Gastrocnemius medialis (tissue), 4 donors: ENCODE results near the gene RBM47. TPM values are rescaled to one million over a fixed set of nuclear protein-coding genes. Genes with fewer than 3 reads are reported as not detected.
"Not testable (repeated sequence)": the region's sequence is repeated elsewhere in the genome, so short reads cannot be mapped to it uniquely, and the experiment has no call there.

ENCODE experiments used
- ATAC-seq, 2 donors: fragments of 150-250 bp; one replicate each; pipeline ENCODE4 v1.9.1; 2016
- DNase-seq, 2 donors: peaks; one replicate each; pipeline ENCODE4 v3.0.0-alpha.2; 2019
- H3K27ac ChIP-seq, 4 donors: fragments of 200-600 bp; sonication (generic); 1 replicate in 1 of 4; 2 replicates in 3 of 4; pipeline ENCODE4 v1.5.1; 2016 to 2018; ENCODE audit warnings: mild to moderate bottlenecking in 2 of 4, moderate library complexity in 1 of 4
- H3K27me3 ChIP-seq, 3 donors: fragments of 200-600 bp; sonication (generic) in 2 of 3; 1 replicate in 1 of 3; 2 replicates in 2 of 3; pipeline versions ENCODE4 v1.5.1 to v1.6.0; 2016 to 2019; ENCODE audit warnings: mild to moderate bottlenecking in 1 of 3, moderate library complexity in 1 of 3
- H3K36me3 ChIP-seq, 2 donors: fragments of 200-600 bp; sonication (generic) in 1 of 2; one replicate each; pipeline ENCODE4 v1.5.1; 2017 to 2018
- H3K4me1 ChIP-seq, 2 donors: fragments of 200-600 bp; sonication (generic) in 1 of 2; one replicate each; pipeline ENCODE4 v1.5.1; 2016 to 2017; ENCODE audit warnings: mild to moderate bottlenecking in 2 of 2
- H3K4me3 ChIP-seq, 4 donors: fragments of 200-600 bp; sonication (generic) in 3 of 4; 1 replicate in 1 of 4; 2 replicates in 3 of 4; pipeline ENCODE4 v1.5.1; 2016 to 2019; ENCODE audit warnings: mild to moderate bottlenecking in 2 of 4
- H3K9me3 ChIP-seq, 3 donors: fragments of 200-600 bp; sonication (generic) in 2 of 3; 1 replicate in 1 of 3; 2 replicates in 2 of 3; pipeline ENCODE4 v1.5.1; 2016 to 2019
- CTCF ChIP-seq, 5 experiments: fragments of 450-650 bp in 3 of 5; fragments of 200-600 bp in 2 of 5; sonication (generic) in 2 of 5; IDR thresholded peaks in 4 of 5; conservative IDR thresholded peaks in 1 of 5; 1 replicate in 4 of 5; 2 replicates in 1 of 5; pipeline ENCODE4 v1.5.1; 2016 to 2019; ENCODE audit warnings: antibody characterized with exemption in 5 of 5, mild to moderate bottlenecking in 3 of 5, moderate library complexity in 3 of 5
- POLR2A ChIP-seq, 2 donors: fragments of 450-650 bp; IDR thresholded peaks; one replicate each; pipeline ENCODE4 v1.6.1; 2017; ENCODE audit warnings: antibody characterized with exemption in 2 of 2, mild to moderate bottlenecking in 2 of 2, moderate library complexity in 2 of 2
- in situ Hi-C, 4 donors: fragments of 200-750 bp; cut with MboI; loops; one replicate each; pipeline versions ENCODE4 v1.15.0 to v1.8.0; 2017; ENCODE audit warnings: low sequenced_read_pairs in 4 of 4
- intact Hi-C: fragments of 100-400 bp; cut with DNase I; formaldehyde crosslinking; loops from one replicate; pipeline ENCODE4 v1.15.1; 2023; ENCODE audit warnings: low total_unique reads
- total RNA-seq, 4 donors: library from RNA; depleted of rRNA; stranded (reverse); fragments of >200 nt; gene quantifications; one replicate each; pipeline versions ENCODE4 v1.1.0 to v1.2.3, GENCODE V29; 2016

The RBM47 gene
- total RNA-seq, 4 donors from 2014 or later = 1.5 to 8.7 (median 4.3) TPM

- in situ Hi-C loops (no loop called here), intact Hi-C loops (no loop called here)
- Histone ChIP-seq H3K27ac (no peak overlapping the region), H3K4me3 (no peak overlapping the region), H3K36me3 (no peaks in the 10 kb centered on the region), H3K4me1 (no peaks in the 10 kb centered on the region), H3K27me3 (no peaks in the 10 kb centered on the region), H3K9me3 (no peaks in the 10 kb centered on the region)
- DNase-seq (no peak), ATAC-seq (no peak)
- TF ChIP-seq CTCF (IDR thresholded peaks at IDR 0.05 in 4 of 5, conservative IDR thresholded peaks at IDR 0.05 in 1 of 5) (no peak), POLR2A (IDR thresholded peaks at IDR 0.05) (no peak)
Measured at GRCh38 chr4:40439519-40439918, 190.1 kb downstream of the RBM47 start.

GRCh38 chr4:40438384-40439026, 191.2 kb downstream of the RBM47 start:
- TF ChIP-seq CTCF (IDR thresholded peaks at IDR 0.05 in 4 of 5, conservative IDR thresholded peaks at IDR 0.05 in 1 of 5) = no peak
- no peak for TF ChIP-seq POLR2A (IDR thresholded peaks at IDR 0.05)
- intact Hi-C loops = no loop called here
- Histone ChIP-seq H3K4me1 (no peaks in the 10 kb centered on the region), H3K27me3 (no peaks in the 10 kb centered on the region), H3K9me3 (no peaks in the 10 kb centered on the region), H3K27ac (no peak overlapping the region), H3K36me3 (no peaks in the 10 kb centered on the region), H3K4me3 (no peak overlapping the region)
- ATAC-seq (no peak), DNase-seq (no peak)
- in situ Hi-C loops = no loop called here

- intact Hi-C loops (no loop called here), in situ Hi-C loops (no loop called here)
- no peaks in the 10 kb centered on the region for H3K9me3 ChIP-seq
Measured at GRCh38 chr4:40437741-40438383, 191.8 kb downstream of the RBM47 start.

GRCh38 chr4:40435306-40435705, 194.4 kb downstream of the RBM47 start:
- DNase-seq, ATAC-seq, H3K27me3 ChIP-seq, in situ Hi-C loops, intact Hi-C loops, H3K27ac ChIP-seq, H3K9me3 ChIP-seq, H3K36me3 ChIP-seq, H3K4me3 ChIP-seq, H3K4me1 ChIP-seq: not testable (repeated sequence)

More at GRCh38 chr4:40437741-40438383, 191.8 kb downstream of the RBM47 start:
- DNase-seq (no peak), ATAC-seq (no peak)
- H3K4me3 ChIP-seq = no peak overlapping the region
- no peaks in the 10 kb centered on the region for H3K27me3 ChIP-seq
- H3K27ac ChIP-seq = no peak overlapping the region
- TF ChIP-seq POLR2A (IDR thresholded peaks at IDR 0.05) = no peak
- TF ChIP-seq CTCF (IDR thresholded peaks at IDR 0.05 in 4 of 5, conservative IDR thresholded peaks at IDR 0.05 in 1 of 5) = no peak
- H3K4me1 ChIP-seq = no peaks in the 10 kb centered on the region
- H3K36me3 ChIP-seq = no peaks in the 10 kb centered on the region

- Histone ChIP-seq H3K9me3 (no peaks in the 10 kb centered on the region), H3K36me3 (no peaks in the 10 kb centered on the region), H3K4me1 (no peaks in the 10 kb centered on the region), H3K4me3 (no peak overlapping the region), H3K27me3 (no peaks in the 10 kb centered on the region), H3K27ac (no peak overlapping the region)
- in situ Hi-C loops (no loop called here), intact Hi-C loops (no loop called here)
- ATAC-seq (no peak), DNase-seq (no peak)
- TF ChIP-seq POLR2A (IDR thresholded peaks at IDR 0.05) = no peak
Measured at GRCh38 chr4:40434126-40434687, 195.5 kb downstream of the RBM47 start.
